ENCODE data around the gene VIT.
A peak's percentile ranks its signal among the peaks of the same experiment; 100 is the strongest.

The VIT gene

DNA sequence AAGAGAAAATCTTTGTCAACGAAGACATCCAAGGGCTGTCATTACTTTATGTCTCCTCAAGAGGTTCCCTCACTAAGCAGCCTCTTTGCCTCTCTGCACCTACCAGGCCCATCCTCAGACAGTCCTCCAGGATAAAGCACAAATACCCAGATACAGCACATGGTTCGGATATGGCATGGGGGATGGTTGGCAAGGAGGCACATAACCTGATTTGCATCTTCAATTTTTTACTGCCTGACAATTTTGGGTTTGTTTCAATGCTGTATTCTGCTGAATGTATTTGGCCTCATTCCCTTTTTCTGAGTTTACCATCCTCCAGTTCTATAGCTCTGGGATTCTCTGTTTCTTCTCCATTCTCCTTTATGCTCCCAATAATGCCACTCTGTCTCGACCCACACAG is 78.8 kb downstream of the VIT start:
- no peak for DNase-seq

- DNase-seq: no peak
Observed at GRCh38 chr2:36775806-36776205, 79.3 kb downstream of the VIT start.

- DNase-seq: no peak
Observed at GRCh38 chr2:36777272-36777671, 80.8 kb downstream of the VIT start.

GRCh38 chr2:36777788-36778187 is 81.3 kb downstream of the VIT start:
- no peak for DNase-seq

DNA sequence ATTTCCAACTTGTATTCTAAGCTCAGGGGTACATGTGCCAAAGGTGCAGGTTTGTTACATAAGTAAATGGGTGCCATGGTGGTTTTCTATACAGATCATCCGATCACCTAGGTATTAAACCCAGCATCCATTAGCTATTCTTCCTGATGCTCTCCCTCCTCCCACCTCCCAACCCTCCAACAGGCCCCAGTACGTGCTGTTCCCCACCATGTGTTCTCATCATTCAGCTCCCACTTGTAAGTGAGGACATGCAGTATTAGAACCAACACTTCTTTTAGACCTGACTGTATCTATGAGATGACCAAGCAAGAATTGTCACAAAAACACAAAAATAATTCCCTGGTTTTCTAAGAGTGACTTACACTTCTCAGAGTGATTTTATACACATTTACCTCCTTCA is 83.0 kb downstream of the VIT start:
- DNase-seq: no peak

- no peak for DNase-seq
Observed at GRCh38 chr2:36780231-36780839, 83.8 kb downstream of the VIT start.

- no peak for DNase-seq
Observed at GRCh38 chr2:36781907-36782720, 85.6 kb downstream of the VIT start.

GRCh38 chr2:36783246-36783645 is 86.7 kb downstream of the VIT start:
- no peak for DNase-seq

GRCh38 chr2:36785179-36785795 is 88.8 kb downstream of the VIT start:
- peak; percentile 67 for DNase-seq

GRCh38 chr2:36789181-36789804 is 92.8 kb downstream of the VIT start:
- no peak for DNase-seq

- no peak for DNase-seq
Observed at GRCh38 chr2:36792951-36793350, 96.4 kb downstream of the VIT start.

DNA sequence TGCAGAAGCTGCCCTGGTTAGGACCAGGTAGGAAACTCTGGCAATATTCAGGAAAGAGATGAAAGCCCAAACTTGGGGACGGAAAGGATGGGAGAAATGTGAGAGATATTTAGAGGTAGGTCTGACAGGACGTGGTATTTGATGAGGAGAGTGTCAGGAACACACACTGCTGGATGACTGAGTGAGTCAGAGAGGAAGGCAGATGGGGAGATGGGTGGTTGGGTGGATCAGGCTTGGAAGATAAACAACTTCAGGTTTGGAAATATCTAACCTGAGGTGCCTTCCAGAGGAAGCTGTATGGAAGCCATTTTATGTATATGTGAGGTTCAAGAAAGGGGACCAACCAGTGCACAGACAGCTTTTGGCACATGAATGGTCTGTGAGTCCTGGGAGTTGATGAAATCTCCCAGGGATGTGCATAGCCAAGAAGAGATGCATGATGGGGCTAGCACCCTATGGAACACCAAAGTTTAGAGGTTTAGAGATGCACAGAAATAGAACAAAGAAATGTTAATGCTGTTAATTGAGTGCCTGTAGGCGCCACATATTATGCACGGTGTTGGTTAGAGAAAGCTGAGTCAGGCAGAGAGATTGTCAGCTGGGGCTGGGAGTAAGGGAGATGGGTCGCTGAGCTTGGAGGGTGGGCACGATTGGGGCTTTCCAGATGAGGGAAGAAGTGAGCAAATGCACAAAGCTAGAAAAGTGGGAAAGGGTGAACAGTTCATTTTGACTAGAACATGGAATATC is 101.0 kb downstream of the VIT start:
- DNase-seq: no peak

GRCh38 chr2:36798724-36799123 is 102.2 kb downstream of the VIT start:
- DNase-seq: no peak

DNA sequence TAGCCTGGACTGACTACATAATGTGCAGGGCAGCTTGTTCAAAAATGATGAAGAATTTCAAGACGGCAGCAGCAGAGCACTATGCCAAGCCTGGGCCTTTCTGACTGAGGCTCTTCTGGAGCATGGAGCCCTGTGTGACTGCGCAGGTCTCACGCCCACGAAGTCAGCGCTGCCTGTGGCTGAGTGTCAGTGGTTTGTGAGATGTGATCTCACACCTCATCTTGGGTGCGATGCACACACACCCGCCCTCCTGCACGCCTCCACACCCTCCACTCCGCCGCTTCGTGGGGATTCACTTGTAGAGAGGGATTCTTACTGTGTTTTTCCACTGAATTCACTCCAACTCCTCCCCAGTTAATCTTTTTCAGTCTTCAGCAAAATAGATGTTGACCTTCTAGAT is 103.9 kb downstream of the VIT start:
- DNase-seq: peak; percentile 61

DNA sequence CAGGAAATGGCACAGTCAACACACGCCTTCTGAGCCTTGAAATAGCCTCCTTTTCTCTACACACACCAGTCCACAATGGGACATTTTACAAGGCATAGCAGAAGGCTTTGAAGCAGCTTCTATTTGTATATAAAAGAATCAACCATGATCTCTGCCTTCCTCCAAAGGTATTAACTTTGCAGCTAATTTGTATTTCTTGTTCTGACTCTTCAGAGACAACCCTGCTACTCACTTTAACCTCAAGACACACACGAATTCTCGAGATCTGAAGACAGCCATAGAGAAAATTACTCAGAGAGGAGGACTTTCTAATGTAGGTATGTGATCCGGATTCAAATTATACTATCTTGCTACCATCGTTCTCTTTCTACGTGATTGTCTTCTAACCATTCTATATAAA is 104.6 kb downstream of the VIT start:
- no peak for DNase-seq

GRCh38 chr2:36802952-36803351 is 106.4 kb downstream of the VIT start:
- no peak for DNase-seq

GRCh38 chr2:36805635-36806224 is 109.2 kb downstream of the VIT start:
- DNase-seq: no peak

GRCh38 chr2:36807223-36807886 is 110.8 kb downstream of the VIT start:
- no peak for DNase-seq

DNA sequence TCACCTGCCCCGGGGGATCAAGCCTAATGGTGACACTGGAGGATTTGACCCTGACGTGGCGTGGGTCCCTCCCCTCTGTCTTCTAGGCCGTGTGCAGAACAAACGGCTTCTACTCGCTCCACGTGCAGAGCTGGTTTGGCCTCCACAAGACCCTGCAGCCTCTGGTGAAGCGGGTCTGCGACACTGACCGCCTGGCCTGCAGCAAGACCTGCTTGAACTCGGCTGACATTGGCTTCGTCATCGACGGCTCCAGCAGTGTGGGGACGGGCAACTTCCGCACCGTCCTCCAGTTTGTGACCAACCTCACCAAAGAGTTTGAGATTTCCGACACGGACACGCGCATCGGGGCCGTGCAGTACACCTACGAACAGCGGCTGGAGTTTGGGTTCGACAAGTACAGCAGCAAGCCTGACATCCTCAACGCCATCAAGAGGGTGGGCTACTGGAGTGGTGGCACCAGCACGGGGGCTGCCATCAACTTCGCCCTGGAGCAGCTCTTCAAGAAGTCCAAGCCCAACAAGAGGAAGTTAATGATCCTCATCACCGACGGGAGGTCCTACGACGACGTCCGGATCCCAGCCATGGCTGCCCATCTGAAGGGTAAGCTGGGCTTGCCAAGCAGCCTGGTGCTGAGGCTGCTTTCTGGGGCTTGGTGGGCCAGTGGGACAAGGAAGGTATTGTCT is 112.0 kb downstream of the VIT start:
- no peak for DNase-seq

DNA sequence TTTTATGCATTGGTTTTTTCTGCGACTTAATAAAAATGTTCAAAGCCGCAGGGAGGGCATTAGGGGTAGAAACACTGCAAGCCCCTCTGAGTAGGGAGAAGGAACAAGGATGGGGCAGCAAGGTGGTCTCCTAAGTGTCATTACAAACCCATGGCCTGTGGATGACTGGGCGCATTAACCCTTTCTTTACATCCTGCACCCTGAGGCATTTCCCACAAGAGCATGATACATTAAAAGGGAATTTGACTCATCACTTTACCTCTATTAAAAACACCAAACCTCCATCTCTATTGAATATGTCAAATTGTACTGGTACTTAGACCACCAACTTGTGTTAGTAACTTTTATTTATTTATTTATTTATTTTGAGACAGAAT is 112.5 kb downstream of the VIT start:
- DNase-seq: no peak

GRCh38 chr2:36811071-36811470 is 114.6 kb downstream of the VIT start:
- no peak for DNase-seq

DNA sequence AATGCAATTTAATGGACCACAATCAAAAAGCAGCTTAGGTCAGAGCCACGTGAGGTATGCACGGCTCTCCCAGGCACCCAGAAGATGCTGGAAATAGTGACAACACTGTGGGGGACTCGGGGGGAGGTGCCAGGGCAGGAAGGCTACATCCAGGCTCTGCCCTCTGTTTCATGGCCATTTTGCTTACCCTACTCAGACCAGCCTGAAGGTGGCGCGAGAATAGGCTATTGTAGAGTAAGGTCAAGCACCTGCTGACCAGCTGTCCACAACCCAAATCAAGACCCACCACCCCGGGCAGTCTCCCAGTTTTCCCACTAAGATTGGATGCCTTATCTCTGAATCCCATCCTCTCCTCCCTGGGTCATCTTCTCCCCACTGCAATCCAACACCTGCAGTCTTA is 115.7 kb downstream of the VIT start:
- no peak for DNase-seq
